Hippocampal formation (tissue), 2 donors: ENCODE data around the gene NCOR2.
A peak's percentile ranks its signal among the peaks of the same experiment; 100 is the strongest.
"Not testable (repeated sequence)": the region's sequence is repeated elsewhere in the genome, so short reads cannot be mapped to it uniquely, and the experiment has no call there.

ENCODE experiments used
- DNase-seq, 2 donors: peaks; one replicate each; lab custom pipeline; 2025; lab: John Stamatoyannopoulos, UW

Gene NCOR2

GRCh38 chr12:124601706-124602105, 34.3 kb upstream of the NCOR2 start:
- no peak for DNase-seq

GRCh38 chr12:124599074-124599999, 31.9 kb upstream of the NCOR2 start:
- no peak for DNase-seq

- DNase-seq, result no peak
These were observed 29.6 kb upstream of the NCOR2 start for GRCh38 chr12:124597041-124597440.

GRCh38 chr12:124595444-124595843, 28.0 kb upstream of the NCOR2 start:
- no peak for DNase-seq

GRCh38 chr12:124594851-124595250, 27.4 kb upstream of the NCOR2 start:
- DNase-seq, result no peak

GRCh38 chr12:124593851-124594401, 26.5 kb upstream of the NCOR2 start:
- DNase-seq, result no peak

- DNase-seq, result no peak
These were observed 25.8 kb upstream of the NCOR2 start for GRCh38 chr12:124593176-124593575.

- no peak for DNase-seq
These were observed 25.2 kb upstream of the NCOR2 start for GRCh38 chr12:124592481-124593160.

GRCh38 chr12:124592050-124592449, 24.6 kb upstream of the NCOR2 start:
- DNase-seq, result no peak

- DNase-seq, result no peak
These were observed 23.0 kb upstream of the NCOR2 start for GRCh38 chr12:124590447-124590846.

- peak in 1 of 2 donors; percentile 26 for DNase-seq
These were observed 21.4 kb upstream of the NCOR2 start for GRCh38 chr12:124588751-124589267.

GRCh38 chr12:124588018-124588634, 20.7 kb upstream of the NCOR2 start:
- no peak for DNase-seq

GRCh38 chr12:124586756-124587155, 19.3 kb upstream of the NCOR2 start:
- no peak for DNase-seq

GRCh38 chr12:124584494-124584893, 17.1 kb upstream of the NCOR2 start:
- not testable (repeated sequence) for DNase-seq

GRCh38 chr12:124583854-124584253, 16.4 kb upstream of the NCOR2 start:
- DNase-seq, result no peak

- no peak for DNase-seq
These were observed 14.7 kb upstream of the NCOR2 start for GRCh38 chr12:124582108-124582424.

GRCh38 chr12:124581307-124582107, 14.1 kb upstream of the NCOR2 start:
- DNase-seq, result no peak

GRCh38 chr12:124579921-124580517, 12.6 kb upstream of the NCOR2 start:
- no peak for DNase-seq

- no peak for DNase-seq
These were observed 11.4 kb upstream of the NCOR2 start for GRCh38 chr12:124578854-124579253.

- DNase-seq, result no peak
These were observed 11.0 kb upstream of the NCOR2 start for GRCh38 chr12:124578445-124578844.

GRCh38 chr12:124577986-124578385, 10.6 kb upstream of the NCOR2 start:
- DNase-seq, result no peak
